ENCODE results near the gene YY1.

GRCh38 chr14:100219126-100219785, 19.7 kb upstream of the YY1 start:
- TF ChIP-seq CTCF (conservative IDR thresholded peaks at IDR 0.05 in 1 of 2, IDR thresholded peaks at IDR 0.05 in 1 of 2; ENCODE audit: extremely low read depth in 1 of 2, insufficient read depth in 1 of 2, low read depth in 1 of 2, low read length in 2 of 2) = no peak
- no peak for TF ChIP-seq EZH2 (IDR thresholded peaks at IDR 0.05; ENCODE audit: borderline replicate concordance, low read length)

All from mammary epithelial cell (primary cell).